ENCODE measurements around the gene TBL1X. TPM values are rescaled to one million over a fixed set of nuclear protein-coding genes. Genes with fewer than 3 reads are reported as not detected.

TBL1X gene
- total RNA-seq, 1 experiment from 2014 or later = 17.2 TPM

DNA sequence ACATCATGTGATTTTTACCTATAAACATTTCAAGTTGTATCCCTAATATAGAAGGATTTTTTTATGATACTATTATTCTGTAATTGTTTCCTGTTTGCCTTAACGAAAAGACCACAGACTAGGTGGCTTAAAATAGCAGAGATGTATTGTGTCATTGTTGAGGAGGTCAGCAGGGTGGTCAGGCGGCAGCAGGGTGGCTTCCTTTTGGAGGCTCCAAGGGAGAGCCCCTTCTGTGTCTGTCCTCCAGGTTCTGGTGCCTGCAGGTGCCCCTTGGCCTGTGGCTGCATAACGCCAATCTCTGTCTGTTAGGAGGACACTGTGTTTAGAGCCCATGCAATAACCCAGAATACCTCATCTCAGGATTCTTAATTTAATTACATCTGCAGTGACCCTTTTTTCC lies 118.1 kb downstream of the TBL1X start:
- DNase-seq (ENCODE audit: low read depth) = no peak

GRCh38 chrX:9586992-9587392 lies 122.1 kb downstream of the TBL1X start:
- DNase-seq (ENCODE audit: low read depth) = peak; percentile 47

GRCh38 chrX:9587642-9588041 lies 122.8 kb downstream of the TBL1X start:
- no peak for DNase-seq (ENCODE audit: low read depth)

- DNase-seq (ENCODE audit: low read depth) = no peak
Measured at GRCh38 chrX:9591496-9591895, 126.6 kb downstream of the TBL1X start.

DNA sequence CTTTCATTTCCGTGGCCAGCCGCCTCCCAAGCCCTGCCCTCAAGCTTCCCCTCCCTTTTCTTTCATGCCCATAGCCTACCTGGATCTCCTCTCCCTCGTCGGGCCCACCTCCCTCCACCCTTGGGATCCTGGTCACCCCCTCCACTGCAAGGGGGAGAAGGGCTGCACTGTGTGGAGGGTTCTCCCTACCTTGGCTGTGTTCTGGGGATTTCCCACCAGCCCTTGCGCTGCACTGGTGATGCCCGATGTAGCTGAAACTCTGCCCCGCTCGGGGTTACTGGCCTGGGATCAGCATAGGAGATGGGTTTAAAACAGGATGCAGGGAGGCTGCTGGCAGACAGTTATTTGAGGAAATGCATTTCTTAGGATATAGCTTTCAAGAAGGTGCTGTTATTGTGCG lies 128.9 kb downstream of the TBL1X start:
- DNase-seq (ENCODE audit: low read depth) = no peak

- DNase-seq (ENCODE audit: low read depth) = peak; percentile 81
Measured at GRCh38 chrX:9595174-9595573, 130.3 kb downstream of the TBL1X start.

- DNase-seq (ENCODE audit: low read depth) = no peak
Measured at GRCh38 chrX:9596837-9597236, 132.0 kb downstream of the TBL1X start.

DNA sequence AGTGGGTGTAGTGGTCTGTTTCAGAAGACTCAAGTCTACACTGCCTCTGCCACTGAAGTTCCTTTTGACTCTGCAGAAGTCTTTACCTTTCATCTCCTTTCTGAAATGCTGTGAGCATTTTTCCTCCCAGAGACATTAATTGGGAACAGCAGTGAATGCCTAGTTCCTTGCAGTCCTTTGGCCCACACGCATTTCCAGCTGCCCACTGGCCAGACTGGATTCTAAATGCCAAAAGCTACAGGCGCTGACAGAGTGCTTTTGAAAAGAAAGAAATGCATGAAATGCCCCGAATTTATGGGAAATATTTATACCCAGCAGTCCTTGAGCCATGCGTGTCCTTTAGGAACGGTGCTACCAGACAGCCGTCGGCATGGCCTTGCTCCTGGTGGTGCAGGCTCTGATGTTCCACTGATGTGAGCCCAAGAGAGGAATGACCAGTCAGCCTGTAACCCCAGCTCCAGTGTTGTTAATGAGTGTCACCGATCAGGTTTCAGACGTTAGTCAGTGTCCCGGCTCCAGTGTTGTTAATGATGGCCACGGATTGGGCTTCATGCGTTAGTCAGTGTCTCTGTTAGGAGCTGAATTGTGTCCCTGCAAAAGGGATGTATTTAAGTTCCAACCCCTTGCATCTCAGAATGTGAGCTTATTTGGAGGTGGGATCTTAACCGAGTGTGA lies 132.6 kb downstream of the TBL1X start:
- DNase-seq (ENCODE audit: low read depth) = peak; percentile 54

- DNase-seq (ENCODE audit: low read depth) = no peak
Measured at GRCh38 chrX:9598344-9598743, 133.5 kb downstream of the TBL1X start.

DNA sequence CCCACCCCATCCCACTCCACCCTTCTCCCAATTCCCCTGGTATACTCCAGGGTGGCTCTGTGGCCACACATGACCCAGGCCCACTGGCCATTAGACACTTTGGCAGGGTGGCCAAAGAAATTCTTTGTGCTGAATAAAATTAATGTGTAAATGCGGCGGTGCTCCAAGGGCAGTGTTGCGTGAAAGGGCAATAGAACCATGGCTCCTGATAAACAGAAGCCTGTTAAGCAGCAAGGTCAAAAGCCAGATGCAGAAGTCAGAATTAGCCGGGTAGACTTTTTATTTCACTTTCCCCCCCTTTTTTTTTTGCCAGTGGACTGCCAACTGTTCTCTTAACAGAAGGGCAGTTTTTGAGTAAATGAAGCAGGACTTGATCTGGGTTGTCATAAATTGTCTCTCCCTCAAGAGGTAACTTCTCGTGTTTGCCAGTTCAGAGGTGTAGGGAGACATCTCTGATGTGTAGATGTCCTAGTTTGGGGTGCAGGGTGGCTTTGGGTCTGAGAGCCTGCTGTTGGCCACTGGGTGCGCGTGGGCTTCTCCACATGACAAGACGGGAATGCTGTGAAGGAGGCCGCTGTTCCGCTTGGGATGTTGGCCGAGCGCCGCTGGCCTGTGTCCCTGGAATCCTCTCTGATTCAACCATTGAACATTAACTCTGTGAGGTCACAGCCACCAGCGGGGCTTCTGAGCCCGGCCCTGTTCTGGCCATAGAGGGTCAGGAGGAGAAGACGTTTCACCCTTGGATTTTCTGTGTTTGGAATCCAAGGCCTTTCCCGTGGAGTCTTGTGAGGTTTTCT lies 139.5 kb downstream of the TBL1X start:
- no peak for DNase-seq (ENCODE audit: low read depth)

DNA sequence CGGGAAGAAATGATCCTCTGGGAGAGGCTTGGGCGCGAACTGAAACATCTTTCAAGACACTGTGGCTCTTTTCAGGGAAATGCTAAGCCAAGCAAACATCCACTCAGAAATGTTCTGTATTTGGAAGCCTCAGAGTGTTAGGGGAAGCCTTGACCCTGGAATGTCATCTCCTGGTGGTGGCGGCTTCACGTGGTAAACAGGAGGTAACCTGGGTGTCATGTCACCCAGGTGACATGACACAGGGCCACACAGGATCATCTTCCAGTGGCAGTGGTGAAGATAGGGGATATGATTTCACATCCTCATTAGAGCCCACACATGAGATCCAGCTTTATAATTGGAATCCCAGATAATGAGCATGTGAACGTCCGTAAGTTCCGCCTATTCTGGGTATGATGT lies 140.0 kb downstream of the TBL1X start:
- no peak for DNase-seq (ENCODE audit: low read depth)

GRCh38 chrX:9605484-9605883 lies 140.6 kb downstream of the TBL1X start:
- no peak for DNase-seq (ENCODE audit: low read depth)

- DNase-seq (ENCODE audit: low read depth) = no peak
Measured at GRCh38 chrX:9606971-9607370, 142.1 kb downstream of the TBL1X start.

GRCh38 chrX:9609499-9609898 lies 144.6 kb downstream of the TBL1X start:
- DNase-seq (ENCODE audit: low read depth) = no peak

DNA sequence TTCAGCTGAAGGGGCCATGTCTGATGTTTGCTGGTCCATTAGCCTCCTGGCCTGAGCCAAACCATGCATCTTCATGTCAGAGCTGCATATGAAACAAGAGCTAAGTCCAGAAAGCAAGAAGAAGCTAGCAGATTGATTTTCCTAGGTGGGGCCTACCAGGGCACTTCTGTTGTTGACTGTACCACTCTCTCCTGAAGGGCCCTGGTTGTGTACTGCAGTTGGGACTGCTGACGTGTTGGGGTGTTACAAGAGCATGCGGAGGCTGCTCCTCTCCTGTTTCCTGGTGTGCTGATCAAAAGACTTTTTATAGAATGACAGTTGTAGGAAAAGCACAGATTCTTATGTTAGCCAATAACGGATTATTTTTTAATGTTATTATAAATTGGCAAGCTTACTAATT lies 145.1 kb downstream of the TBL1X start:
- DNase-seq (ENCODE audit: low read depth) = no peak

DNA sequence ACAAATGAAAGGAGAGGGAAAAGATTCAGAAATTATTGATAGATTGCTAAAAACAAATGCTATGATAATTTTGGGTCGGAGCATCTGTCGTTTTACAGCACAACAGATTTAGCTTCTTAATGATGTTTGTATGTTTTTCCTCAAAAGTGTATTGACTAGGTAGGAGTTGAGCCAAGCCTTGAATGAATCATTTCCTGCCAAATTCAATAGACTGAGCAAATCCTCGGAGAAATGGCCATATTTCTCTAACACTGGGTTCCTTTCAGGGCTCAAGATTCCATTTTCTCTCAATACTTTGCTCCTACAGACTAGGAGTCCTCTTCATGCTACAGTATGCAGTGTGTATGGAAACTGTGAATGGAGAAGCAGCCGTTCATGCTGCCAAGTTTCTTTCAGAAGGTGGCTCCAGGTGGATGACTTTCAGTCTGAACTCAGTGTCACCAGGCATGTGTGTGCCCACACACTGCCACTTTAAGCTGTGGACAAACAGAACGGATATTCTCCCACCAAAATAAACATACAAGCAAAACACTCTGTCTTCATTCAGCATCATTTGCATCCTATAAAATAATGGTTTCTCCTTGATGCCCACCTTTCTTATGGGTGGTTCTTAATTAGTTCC lies 146.0 kb downstream of the TBL1X start:
- DNase-seq (ENCODE audit: low read depth) = peak; percentile 40

GRCh38 chrX:9611436-9612145 lies 146.7 kb downstream of the TBL1X start:
- DNase-seq (ENCODE audit: low read depth) = peak; percentile 56

DNA sequence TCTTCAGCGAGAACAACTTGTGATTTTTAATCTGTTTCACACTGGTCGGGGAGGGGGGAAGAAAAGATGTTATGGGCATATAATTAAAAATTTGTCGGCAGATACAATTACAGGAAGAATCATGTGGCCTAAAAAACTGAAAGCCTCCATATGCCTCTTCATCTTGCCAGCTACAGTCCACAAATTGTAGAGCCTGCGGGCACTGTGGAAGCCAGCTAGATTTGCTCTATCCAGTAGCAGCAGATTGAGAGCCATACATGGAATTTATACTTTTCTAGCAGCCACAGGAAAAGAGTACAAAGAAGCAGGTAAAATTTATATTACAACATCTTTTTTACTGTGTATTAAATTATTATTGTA lies 147.3 kb downstream of the TBL1X start:
- peak; percentile 54 for DNase-seq (ENCODE audit: low read depth)

DNA sequence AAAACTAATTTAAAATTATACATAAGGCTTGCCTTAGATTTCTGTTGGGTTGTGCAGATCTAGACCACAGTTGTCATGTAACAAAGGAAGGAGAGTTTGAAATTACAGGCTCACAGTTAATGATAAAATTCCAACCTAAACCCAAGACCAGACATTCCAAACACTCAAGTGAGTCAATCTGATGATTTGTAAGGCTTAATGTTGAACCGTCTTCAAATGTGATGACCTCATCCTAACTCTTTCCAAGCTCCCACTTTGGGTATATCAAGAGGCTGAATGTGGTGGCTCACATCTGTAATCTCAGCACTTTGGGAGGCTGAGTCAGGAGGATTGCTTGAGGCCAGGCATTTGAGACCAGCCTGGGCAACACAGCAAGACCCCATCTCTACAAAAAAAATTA lies 149.2 kb downstream of the TBL1X start:
- peak; percentile 84 for DNase-seq (ENCODE audit: low read depth)

DNA sequence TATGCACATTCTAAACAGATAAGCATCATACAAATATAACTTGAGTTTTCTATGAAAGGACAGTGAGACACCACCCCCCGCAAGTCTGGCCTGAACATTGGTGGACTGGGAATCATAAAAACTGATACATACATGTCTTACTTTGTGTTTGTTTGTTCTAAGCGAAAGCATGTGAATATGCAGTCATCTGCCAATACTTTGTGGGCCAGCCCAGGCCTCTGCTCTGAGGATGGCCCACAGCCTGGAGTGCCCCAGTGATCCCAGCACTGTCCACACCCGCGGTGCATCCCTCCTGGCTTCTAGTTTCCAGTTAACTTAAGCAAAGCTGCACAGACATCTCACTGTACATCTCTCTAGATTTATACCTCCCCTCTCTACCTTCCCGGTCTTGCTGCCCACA lies 154.3 kb downstream of the TBL1X start:
- DNase-seq (ENCODE audit: low read depth) = no peak

DNA sequence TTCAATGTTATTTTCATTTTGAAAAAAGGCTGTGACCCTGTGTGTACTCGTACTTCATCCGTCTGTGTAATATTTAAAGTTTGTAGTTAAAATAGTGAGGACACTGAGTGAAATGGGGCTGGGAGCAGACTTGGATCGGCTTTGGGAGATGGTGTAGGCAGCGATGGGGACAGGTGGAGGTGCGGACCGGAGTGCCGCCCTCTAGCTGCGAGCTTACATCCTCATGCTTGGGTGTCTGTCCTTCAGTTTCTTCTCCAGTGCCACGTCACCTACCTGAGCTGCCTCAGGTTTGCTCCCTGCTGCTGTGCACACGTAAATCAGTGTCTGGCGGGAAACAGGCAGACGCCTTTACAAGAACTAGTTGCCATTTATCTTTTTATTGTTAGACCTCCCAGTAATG lies 154.7 kb downstream of the TBL1X start:
- no peak for DNase-seq (ENCODE audit: low read depth)

- DNase-seq (ENCODE audit: low read depth) = no peak
Measured at GRCh38 chrX:9622128-9622527, 157.3 kb downstream of the TBL1X start.
